ENCODE data around the gene GNG7.
"Not testable (repeated sequence)": the region's sequence is repeated elsewhere in the genome, so short reads cannot be mapped to it uniquely, and the experiment has no call there.

DNA sequence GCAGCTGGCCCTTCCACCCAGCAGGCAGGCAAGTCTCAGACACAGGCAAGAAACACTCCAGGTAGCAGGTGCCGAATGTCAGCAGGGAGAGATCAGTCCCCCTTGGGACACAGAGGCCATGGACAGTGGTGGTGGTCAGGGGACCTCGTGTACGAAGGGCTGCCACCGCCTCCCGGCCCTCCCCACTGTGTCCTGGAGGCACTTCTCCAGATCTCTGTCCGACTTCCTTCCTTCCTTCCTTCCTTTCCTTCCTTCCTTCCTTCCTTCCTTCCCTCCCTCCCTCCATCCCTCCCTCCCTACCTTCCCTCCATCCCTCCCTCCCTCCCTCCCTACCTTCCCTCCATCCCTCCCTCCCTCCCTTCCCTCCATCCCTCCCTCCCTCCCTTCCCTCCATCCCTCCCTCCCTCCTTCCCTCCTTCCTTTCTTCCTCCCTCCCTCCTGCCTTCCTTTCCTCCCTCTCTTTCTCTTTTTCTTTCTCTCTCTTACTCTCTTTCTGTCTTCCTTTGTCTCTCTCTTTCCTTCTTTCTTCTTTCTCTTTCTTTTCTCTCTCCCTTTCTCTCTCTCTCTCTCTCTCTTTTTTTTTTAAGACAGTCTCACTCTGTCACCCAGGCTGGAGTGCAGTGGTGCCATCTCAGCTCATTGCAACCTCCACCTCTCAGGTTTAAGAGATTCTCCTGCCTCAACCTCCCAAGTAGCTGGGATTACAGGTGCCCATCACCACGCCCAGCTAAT is 51.3 kb downstream of the GNG7 start:
- TF ChIP-seq, protein P1, sequence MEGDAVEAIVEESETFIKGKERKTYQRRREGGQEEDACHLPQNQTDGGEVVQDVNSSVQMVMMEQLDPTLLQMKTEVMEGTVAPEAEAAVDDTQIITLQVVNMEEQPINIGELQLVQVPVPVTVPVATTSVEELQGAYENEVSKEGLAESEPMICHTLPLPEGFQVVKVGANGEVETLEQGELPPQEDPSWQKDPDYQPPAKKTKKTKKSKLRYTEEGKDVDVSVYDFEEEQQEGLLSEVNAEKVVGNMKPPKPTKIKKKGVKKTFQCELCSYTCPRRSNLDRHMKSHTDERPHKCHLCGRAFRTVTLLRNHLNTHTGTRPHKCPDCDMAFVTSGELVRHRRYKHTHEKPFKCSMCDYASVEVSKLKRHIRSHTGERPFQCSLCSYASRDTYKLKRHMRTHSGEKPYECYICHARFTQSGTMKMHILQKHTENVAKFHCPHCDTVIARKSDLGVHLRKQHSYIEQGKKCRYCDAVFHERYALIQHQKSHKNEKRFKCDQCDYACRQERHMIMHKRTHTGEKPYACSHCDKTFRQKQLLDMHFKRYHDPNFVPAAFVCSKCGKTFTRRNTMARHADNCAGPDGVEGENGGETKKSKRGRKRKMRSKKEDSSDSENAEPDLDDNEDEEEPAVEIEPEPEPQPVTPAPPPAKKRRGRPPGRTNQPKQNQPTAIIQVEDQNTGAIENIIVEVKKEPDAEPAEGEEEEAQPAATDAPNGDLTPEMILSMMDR (IDR thresholded peaks at IDR 0.05) = not testable (repeated sequence)
- not testable (repeated sequence) for TF ChIP-seq POLR2A (IDR thresholded peaks at IDR 0.05)

Measured in adrenal gland (tissue), 5 donors.